GM18517 (cell line): ENCODE measurements around the gene DUSP2.

Experiments
- ATAC-seq: cut with Tn5 transposase; IDR thresholded peaks from one replicate; pipeline ENCODE4 v1.9.1; 2021; ENCODE audit warnings: mild to moderate bottlenecking, moderate library complexity; ENCODE audit not compliant: unreplicated experiment

DUSP2 gene

DNA sequence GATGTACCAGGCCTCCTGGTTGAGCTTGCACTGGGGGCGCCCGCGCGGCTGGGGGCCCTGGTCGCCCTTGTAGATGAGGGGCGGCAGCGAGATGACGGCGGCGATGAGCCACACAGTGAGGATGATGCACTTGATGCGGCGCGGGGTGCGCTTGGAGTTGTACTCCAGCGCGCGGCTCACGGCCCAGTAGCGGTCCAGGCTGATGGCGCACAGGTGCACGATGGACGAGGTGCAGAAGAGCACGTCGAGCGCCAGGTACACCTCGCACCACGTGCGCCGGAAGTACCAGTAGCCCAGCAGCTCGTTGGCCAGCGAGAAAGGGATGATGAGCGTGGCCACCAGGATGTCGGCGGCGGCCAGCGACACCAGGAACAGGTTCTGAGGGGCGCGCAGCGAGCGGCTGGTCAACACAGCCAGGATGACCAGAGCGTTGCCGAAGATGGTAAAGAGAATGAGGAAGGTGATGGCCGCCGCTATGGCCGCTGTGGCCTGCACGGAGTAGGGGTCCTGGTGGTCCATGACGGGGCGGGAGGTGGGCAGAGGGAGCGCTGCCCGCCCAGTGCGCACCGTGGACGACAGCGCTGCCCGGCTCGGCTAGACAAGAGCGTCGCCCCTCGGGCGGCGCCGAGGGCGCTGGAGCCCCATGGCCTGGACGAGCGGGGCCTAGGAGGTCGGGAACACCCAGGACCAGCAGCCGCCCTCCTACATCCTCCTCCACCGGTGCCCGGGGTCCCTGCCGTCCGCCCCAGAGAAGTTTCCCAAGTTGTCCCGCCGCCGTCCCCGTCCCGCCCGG, 29.4 kb downstream of the DUSP2 start:
- no peak for ATAC-seq

DNA sequence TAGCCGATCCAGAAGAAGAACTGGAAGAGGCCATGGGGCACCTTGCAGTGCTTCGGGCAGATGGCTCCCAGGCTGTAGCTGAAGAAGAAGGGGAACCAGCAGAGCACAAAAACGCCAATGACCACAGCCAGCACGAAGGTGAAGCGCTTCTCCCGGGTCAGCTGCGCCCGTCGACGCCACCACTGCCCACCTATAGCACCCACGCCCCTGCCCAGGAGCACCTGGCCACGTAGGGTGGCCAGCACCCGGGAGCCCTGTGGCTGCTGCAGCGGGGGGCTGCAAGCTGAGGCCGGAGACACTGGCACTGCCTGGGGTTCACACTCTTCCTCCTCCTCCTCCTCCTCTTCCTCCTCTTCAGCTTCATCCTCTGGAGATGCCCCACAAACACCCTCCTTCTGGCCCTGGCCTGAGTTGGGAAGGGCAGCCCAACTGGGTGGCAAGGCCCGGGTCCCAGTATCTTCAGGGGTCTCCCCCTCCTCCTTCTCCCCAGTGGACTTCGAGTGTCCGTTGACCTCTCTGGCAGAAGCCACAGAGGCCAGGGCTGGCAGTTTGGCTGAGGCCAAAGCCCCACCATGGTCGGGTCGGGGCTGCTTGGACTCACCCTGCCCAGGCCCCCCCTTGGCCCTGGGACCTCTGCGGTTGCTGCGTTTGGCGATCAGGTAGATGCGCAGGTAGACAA, 30.2 kb downstream of the DUSP2 start:
- no peak for ATAC-seq

DNA sequence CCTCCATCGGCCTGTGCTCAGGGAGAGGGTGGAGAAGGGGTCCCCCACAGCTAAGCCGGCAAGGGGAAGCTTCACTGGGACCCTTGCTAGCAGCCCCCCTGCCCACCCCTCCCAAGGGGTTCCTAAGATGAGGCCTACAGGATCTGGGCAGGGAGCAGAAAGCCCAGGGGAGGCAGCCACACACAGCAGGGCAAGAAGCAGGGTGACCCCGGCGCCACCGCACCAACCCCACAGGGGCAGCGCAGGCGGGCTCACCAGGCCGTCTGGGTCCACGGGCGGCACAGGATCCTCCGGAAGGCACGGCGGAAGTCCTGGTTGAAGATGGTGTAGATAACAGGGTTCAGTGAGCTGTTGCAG, 30.7 kb downstream of the DUSP2 start:
- no peak for ATAC-seq

- no peak for ATAC-seq
These were observed 31.3 kb downstream of the DUSP2 start for GRCh38 chr2:96113951-96114350.

DNA sequence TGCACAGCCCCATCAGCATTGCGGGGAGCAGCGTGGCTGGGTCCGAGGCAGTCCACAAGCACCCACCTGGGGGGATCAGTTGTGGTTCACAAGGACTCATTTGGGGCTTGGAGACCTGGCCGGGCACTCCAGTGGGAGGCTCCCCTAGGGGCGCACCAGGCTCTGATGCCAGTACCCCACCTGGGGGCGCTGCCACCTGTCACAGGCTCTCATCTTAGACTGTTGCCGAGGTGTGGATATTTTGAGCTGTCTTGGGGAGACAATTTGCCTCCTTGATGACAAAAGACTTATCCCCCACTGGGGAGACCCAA, 31.9 kb downstream of the DUSP2 start:
- ATAC-seq: no peak

DNA sequence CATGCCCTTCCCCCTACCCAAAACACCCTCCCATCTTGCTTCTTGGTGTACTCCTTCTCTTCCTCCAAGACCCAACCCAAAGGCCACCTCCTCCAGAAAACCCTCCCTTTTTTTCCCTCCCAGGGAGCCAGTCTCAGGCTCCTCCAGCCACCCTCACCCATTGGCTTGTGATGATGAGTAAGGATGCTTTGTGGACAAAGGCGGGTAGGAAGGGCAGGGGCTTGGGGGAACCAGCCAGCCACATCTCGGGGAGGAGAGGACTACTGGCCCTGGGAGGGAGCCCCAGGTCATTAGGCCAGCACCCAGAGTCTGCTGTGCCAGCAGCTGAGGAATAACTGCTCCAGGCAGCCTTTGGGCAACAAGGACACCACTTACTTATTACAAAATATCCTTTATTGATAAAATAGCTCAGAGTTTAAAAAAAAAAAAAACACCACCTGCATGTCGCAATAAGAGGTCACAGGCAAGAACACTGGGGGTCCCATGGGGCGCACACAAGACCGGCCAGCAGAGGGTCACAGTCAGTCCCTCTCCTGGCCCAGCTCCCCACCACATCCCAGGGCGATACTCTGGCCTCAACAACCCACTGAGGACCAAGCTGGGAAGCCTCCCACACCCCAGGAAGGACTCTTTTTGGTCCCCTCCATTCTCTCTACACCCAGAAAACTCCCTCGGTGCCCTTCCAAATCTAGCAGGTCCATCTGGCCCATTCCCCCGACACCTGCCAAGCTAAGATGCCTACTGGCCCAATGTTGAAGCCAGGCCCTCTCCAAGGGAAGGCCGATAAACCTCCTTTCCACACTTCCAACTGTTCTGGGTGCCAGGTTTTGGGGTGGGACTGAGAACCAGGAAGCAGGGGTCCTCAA, 32.5 kb downstream of the DUSP2 start:
- no peak for ATAC-seq

DNA sequence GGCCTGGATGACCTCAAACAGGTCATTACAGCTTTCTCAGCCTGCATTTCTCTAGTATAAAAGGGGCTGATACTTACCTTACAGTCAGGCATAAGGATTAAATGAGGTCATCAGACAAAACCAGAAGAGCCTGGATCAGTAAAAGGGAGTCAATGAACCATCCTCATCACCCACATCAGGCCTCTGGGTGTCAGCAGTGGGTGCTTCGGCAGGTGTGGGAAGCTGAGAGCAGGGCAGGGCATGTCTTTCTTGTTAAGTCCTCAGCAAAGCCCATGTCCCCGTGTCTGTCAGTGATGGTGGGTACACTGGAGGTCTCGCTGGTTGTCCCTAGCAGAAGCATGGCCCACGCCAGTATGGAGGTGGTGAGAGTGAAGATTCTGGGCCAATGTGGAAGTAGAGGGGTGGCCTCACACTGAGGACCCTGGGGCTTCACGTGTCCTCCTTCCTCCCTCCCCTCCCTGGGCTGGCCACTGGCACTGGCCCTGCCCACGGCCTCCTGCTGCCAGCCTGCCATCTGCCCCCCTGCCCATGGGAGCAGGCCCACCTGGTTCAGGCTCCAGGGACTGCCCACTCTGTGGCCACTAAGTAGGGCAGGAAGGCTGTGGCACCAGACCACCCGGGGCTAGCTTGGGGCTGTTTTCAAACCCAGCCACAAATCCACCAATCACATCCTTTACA, 33.3 kb downstream of the DUSP2 start:
- ATAC-seq: no peak

DNA sequence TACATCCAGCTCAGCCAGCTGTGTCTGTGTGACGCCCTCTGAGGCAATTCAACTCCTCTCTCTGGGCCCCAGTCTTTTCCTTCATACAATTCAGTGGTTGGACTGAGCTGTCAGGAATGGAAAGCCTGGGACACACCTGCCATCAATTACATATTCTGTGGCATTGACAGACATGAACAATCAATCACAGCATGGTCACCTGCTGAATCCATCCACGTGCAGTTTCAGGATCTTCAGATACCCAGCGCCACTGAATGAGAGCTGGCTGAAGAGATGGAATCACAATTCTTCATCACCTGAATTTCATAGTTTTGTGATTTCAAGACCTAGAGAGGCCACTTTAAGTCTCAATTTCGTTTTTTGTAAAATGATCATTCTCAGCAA, 34.0 kb downstream of the DUSP2 start:
- ATAC-seq: no peak

DNA sequence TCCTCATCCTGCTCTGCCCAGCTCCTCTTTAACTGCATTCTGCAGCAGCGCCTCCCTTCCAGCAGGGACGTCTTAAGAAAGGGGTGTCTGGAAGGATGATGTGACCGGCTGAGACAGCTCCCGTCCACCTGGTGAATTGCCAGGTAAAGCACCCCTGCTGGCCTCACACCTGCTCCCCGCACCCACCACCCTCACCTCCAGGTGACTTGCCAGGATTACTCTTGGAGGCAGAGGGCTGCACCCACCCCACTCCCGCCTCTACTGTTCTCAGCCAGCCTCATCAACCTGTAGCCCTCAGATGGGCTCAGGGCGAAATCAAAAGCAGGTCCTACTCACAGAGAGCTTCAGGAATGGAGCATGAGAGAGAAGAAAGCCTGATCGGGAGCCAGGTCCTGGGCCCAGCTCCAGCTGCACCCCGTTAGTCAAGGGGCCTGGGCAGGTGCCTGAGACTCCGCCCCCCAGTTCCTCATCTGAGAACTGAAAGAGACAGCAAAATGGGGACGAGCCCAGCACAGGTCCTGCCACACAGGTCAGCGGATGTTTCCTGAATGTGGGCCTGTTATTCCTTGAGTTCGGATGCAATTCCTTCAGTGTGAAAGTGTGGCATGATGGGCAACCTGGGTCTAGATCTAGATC, 34.5 kb downstream of the DUSP2 start:
- ATAC-seq: no peak

- ATAC-seq: no peak
These were observed 35.2 kb downstream of the DUSP2 start for GRCh38 chr2:96109931-96110511.

DNA sequence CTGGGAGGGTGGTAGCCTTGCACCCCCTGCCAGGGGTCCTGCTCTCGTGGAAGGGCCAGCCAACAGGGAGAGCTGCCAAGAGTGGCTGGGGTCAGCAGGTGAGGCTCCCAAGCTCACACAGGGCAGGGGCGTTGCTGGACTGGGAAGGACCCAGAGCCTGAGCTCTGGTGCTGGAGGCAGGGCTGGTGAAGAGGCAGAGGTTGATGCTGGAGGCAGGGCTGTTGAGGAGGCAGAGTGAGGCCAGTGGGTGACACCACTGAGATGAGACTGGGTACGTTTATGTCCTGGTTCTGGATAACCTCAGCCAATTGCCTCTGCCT, 35.9 kb downstream of the DUSP2 start:
- ATAC-seq: no peak

DNA sequence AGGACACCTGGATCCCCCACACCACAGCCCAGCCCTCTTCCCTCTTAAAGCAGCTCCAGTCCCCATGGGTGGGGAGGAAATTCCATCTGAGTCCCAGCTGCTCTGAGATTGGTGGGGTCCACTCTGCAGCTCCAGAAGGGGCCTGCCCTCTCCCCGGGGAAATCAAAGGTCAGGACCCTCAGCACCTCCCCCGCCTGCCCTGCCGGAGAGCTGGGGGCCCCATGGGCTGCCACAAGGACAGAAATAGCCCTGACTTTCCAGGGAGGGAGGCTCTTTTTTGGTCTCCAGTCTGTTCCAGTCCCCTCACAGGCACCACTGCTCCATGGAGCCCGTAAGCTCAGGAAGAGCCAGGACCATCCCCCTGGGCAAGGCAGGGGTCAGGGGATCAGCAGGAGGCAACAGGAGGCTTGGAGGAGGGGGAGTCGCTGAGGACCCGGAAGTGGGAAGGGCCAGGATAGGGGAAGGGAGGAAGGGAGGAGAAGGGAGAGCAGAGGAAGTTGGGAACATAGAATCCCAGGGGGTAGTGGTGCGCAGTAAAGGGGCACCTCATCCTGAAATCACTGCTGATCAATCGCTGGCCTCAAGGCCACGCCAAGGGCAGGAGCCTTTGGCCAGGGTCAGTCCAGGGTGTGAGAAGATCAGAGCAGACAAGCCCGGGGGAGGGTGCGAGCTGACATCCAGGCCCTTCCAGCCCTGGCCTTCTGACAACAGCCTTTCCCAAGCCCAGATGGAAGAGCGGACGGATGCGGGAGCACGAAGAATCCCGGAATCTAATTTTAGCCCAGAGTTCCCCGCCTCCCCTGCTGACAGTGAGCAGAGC, 36.5 kb downstream of the DUSP2 start:
- no peak for ATAC-seq

- ATAC-seq: no peak
These were observed 37.1 kb downstream of the DUSP2 start for GRCh38 chr2:96108151-96108540.

DNA sequence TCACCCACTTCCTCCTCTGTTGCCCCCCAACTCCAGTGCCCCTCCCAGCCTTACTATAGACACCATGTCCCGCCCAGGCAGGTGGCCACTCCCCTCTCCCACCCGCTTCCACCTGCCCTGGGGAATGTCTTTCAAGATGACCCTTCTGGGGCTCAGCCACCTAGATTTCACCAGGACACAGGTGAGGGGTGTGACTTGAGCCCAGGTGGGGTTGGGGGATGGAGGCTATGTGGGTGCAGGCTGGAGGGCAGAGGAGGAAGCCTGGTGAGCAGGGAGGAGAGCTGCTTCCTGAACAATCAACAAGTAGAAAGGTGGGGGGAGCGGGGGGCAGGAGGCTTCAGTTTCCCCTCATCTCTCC, 37.6 kb downstream of the DUSP2 start:
- no peak for ATAC-seq

DNA sequence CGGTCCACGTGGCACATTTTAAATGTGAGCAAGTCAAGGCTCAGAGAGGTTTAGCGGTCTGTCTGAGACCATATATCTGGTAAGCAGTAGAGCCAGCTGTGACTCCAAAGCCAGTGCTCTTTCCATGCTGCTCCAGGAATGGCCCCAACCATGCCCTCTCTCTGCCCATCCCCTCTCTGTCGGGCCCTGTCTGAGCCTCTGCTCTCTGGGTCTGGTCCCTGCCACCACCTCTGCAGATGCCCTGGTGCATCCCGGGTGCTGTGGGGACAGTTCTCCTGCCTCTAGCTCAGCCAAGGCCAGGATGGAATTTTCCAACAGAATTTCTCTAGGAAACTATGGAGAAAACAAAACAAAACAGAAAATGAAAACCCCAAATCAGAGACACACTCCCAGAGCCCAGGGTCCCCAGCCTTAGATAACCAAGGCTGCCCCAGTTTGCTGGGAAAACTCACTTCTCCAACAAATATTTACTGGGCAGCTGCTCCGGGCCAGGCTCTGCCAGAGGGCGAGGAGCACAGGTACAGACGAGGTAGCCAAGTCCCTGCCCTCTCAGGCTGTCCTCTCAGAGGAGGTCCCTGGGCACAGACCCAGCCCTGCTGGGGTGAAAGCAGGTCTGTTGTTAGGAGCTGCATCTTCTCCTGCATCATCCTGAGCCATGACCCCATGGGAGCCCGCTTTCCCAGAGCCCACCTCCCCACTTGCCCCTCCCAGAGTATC, 38.1 kb downstream of the DUSP2 start:
- no peak for ATAC-seq

DNA sequence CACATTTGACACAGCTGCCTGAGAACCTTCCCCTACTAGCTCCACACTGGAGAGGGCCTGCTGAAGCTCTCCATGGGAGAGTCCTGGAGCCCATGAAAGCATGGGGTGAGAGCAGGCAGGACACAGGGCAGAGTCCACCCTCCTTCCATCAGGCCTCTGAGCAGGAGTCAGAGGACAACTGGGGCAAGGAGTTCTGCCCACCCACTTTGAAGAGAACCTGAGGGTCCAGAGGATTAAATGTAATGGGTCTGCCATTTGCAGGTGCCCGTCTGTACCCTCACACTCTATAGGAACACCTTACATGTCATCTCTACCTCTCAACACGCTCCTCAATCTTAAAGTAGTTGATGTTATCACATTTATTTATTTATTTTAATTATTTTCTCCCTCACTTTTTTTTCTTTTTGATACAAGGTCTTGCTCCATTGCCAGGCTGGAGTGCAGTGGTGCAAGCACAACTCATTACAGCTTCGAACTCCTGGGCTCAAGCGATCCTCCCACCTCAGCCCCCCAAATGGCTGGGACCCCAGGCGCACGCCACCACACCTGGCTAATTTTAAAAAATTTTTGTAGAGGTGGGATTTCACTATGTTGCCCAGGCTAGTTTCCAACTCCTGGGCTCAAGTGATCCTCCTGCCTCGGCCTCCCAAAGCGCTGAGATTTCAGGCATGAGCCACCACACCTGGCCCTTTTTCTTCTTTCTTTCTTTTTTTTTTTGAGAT, 39.1 kb downstream of the DUSP2 start:
- no peak for ATAC-seq

GRCh38 chr2:96105152-96105915, 39.9 kb downstream of the DUSP2 start:
- ATAC-seq: no peak

- no peak for ATAC-seq
These were observed 40.8 kb downstream of the DUSP2 start for GRCh38 chr2:96104487-96104861.
